ES-I3 (cell line): ENCODE results near the gene RGS7.
"Not testable (repeated sequence)": the region's sequence is repeated elsewhere in the genome, so short reads cannot be mapped to it uniquely, and the experiment has no call there.

Experiments
- H3K36me3 ChIP-seq: 2 replicates; pipeline ENCODE4 v1.6.1; 2013; ENCODE audit warnings: mild to moderate bottlenecking, low read length, control low read depth, moderate library complexity; ENCODE audit not compliant: insufficient read depth
- H3K4me1 ChIP-seq: 2 replicates; pipeline ENCODE4 v1.6.1; 2013; ENCODE audit warnings: mild to moderate bottlenecking, control low read depth, low read length; ENCODE audit not compliant: insufficient read depth
- H3K9ac ChIP-seq: 2 replicates; pipeline ENCODE4 v1.6.1; 2013; ENCODE audit warnings: low read depth, mild to moderate bottlenecking, low read length, moderate library complexity
- H3K9me3 ChIP-seq: 2 replicates; pipeline ENCODE4 v1.6.1; 2013; ENCODE audit warnings: mild to moderate bottlenecking, low read length, moderate library complexity; ENCODE audit not compliant: control insufficient read depth, insufficient read depth

The RGS7 gene

DNA sequence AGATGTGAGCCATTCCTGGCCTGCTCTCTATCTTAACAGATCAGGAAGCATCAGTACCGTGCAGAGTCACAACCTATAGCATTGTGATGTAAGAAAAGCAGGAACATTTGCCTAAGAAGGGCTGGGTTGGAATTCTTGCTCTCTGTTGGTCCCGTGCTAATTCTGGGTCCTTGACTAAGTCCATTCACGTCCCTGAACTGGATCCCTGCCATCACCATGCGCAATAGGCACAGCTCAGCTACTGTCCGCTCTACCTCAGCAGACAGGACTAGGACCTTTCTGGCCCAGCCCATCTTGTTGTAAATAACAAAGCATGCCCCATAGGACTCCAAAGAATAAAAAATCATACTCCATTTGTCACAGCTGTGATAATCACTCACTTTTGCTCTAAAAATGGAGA lies 175.0 kb downstream of the RGS7 start:
- no peak overlapping the region for H3K9ac ChIP-seq
- no peaks in the 10 kb centered on the region for H3K9me3 ChIP-seq
- H3K36me3 ChIP-seq, result no peaks in the 10 kb centered on the region
- no peaks in the 10 kb centered on the region for H3K4me1 ChIP-seq

- no peak overlapping the region for H3K9ac ChIP-seq
- H3K36me3 ChIP-seq, result no peaks in the 10 kb centered on the region
- H3K9me3 ChIP-seq, result no peaks in the 10 kb centered on the region
- H3K4me1 ChIP-seq, result no peaks in the 10 kb centered on the region
Observed at GRCh38 chr1:241181471-241181870, 175.5 kb downstream of the RGS7 start.

GRCh38 chr1:241180569-241180968 lies 176.4 kb downstream of the RGS7 start:
- Histone ChIP-seq H3K9ac (no peak overlapping the region), H3K9me3 (no peaks in the 10 kb centered on the region), H3K36me3 (no peaks in the 10 kb centered on the region), H3K4me1 (no peaks in the 10 kb centered on the region)

GRCh38 chr1:241177660-241178059 lies 179.3 kb downstream of the RGS7 start:
- no peaks in the 10 kb centered on the region for H3K36me3 ChIP-seq
- peaks cover under 1% of the 10 kb centered on the region; the same call in 1 of the 2 replicates for H3K4me1 ChIP-seq
- H3K9ac ChIP-seq, result no peak overlapping the region
- no peaks in the 10 kb centered on the region for H3K9me3 ChIP-seq

GRCh38 chr1:241172486-241172885 lies 184.5 kb downstream of the RGS7 start:
- Histone ChIP-seq H3K9me3 (no peaks in the 10 kb centered on the region), H3K4me1 (peaks cover 9% of the 10 kb centered on the region; the same call in 1 of the 2 replicates), H3K9ac (no peak overlapping the region), H3K36me3 (no peaks in the 10 kb centered on the region)

DNA sequence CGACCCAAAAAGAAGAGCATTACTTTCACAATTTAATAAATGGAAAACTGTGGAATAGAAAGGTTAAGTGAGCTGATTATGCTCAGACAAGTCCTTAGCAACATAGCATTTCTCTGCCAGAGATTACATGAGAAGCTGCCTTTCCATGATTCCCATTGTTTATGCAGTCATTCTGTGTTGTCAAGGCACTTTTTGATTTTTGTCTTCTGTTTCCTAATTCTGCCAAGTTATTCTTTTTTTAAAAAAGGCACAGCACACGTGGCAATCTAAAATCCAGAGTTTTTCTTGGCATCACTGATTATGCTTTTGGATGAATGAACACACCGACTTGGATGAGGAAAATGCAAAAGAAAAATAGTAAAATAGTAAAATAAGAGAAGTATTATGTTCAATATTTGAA lies 185.0 kb downstream of the RGS7 start:
- Histone ChIP-seq H3K36me3 (no peaks in the 10 kb centered on the region), H3K9ac (no peak overlapping the region), H3K4me1 (peaks cover 9% of the 10 kb centered on the region; the same call in 1 of the 2 replicates), H3K9me3 (no peaks in the 10 kb centered on the region)

- H3K36me3 ChIP-seq, result no peaks in the 10 kb centered on the region
- no peaks in the 10 kb centered on the region for H3K9me3 ChIP-seq
- H3K9ac ChIP-seq, result no peak overlapping the region
- H3K4me1 ChIP-seq, result peaks cover 18% of the 10 kb centered on the region
Observed at GRCh38 chr1:241167121-241167630, 189.8 kb downstream of the RGS7 start.

GRCh38 chr1:241166625-241167024 lies 190.4 kb downstream of the RGS7 start:
- Histone ChIP-seq H3K36me3 (no peaks in the 10 kb centered on the region), H3K4me1 (peaks cover 13% of the 10 kb centered on the region), H3K9me3 (no peaks in the 10 kb centered on the region), H3K9ac (no peak overlapping the region)

DNA sequence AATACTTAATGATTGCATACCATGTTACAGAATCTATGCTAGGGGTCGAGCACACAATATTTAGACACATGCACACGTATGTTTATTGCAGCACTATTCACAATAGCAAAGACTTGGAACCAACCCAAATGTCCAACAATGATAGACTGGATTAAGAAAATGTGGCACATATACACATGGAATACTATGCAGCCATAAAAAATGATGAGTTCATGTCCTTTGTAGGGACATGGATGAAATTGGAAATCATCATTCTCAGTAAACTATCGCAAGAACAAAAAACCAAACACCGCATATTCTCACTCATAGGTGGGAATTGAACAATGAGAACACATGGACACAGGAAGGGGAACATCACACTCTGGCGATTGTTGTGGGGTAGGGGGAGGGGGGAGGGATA lies 191.7 kb downstream of the RGS7 start:
- H3K9ac ChIP-seq, H3K9me3 ChIP-seq, H3K36me3 ChIP-seq: not testable (repeated sequence)
- H3K4me1 ChIP-seq, result peaks cover 13% of the 10 kb centered on the region

DNA sequence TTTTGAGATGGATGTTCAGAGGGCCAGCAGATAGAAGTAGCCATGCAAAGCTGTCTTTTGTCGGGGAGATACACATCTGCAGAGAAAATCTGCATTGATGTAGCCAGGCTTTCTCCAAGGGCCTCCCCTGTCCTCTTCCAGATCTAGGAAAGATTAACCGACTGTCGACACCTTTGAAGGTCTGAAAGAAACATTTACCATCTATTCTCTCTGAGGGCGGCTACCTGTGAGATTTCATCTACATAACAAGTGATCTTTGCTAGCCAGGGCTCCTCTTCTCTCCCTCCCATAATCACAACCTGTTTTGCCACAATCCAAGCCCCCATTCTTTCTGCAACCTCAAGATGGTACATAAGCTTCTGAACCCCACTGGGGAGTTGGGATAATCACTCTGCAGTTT lies 193.6 kb downstream of the RGS7 start:
- Histone ChIP-seq H3K9ac (no peak overlapping the region), H3K36me3 (no peaks in the 10 kb centered on the region), H3K4me1 (peaks cover 13% of the 10 kb centered on the region), H3K9me3 (no peaks in the 10 kb centered on the region)

DNA sequence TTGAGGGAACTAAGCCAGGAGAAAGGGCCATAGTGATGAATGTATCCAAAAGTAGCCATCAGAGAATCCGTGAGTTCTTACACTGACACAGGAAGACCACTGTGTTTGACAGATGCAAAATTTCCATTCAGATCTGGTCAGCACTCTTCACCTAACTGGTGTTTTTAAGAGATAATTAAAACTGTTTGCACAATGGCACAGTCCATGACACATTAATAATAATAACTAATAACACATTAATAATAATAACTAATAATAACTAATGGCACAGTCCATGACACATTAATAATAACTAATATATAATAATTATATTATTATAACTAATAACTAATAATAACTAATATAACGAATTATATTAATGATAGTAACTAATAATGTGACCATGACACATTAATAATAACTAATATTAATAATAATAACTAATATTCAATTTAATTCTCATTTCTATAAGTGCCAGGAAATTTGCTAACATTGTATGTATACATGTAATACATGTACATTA lies 195.8 kb downstream of the RGS7 start:
- Histone ChIP-seq H3K9me3 (no peaks in the 10 kb centered on the region), H3K4me1 (peaks cover 13% of the 10 kb centered on the region)

DNA sequence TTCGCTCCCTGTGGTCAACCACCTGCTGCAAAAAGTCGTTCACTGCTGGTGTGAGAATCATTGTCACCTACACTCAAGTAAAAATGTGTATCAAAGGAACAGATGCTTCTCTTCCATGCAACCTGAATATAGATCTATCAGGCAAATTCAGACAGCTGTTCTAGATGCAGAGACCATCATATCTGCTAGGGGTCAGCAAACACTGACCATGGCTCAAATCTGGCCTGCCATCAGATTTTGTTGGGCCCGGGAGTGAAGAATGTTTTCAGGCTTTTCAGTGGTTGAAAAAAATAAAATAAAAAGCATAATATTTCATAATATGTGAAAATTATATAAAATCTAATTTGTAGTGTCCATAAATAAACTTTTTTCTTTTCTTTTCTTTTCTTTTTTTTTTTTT lies 199.6 kb downstream of the RGS7 start:
- Histone ChIP-seq H3K9me3 (no peaks in the 10 kb centered on the region), H3K9ac (no peak overlapping the region), H3K4me1 (no peaks in the 10 kb centered on the region), H3K36me3 (no peaks in the 10 kb centered on the region)

More for the DNA sequence above, 195.8 kb downstream of the RGS7 start:
- no peaks in the 10 kb centered on the region for H3K36me3 ChIP-seq
- no peak overlapping the region for H3K9ac ChIP-seq

- Histone ChIP-seq H3K9ac (no peak overlapping the region), H3K36me3 (no peaks in the 10 kb centered on the region), H3K9me3 (no peaks in the 10 kb centered on the region), H3K4me1 (no peaks in the 10 kb centered on the region)
Observed at GRCh38 chr1:241156231-241156965, 200.6 kb downstream of the RGS7 start.

GRCh38 chr1:241145881-241146280 lies 211.1 kb downstream of the RGS7 start:
- Histone ChIP-seq H3K36me3 (no peaks in the 10 kb centered on the region; the same call in 1 of the 2 replicates), H3K9ac (no peak overlapping the region), H3K4me1 (no peaks in the 10 kb centered on the region), H3K9me3 (peaks cover 13% of the 10 kb centered on the region)

GRCh38 chr1:241143765-241144442 lies 213.1 kb downstream of the RGS7 start:
- no peak overlapping the region for H3K9ac ChIP-seq
- H3K4me1 ChIP-seq, result no peaks in the 10 kb centered on the region
- no peaks in the 10 kb centered on the region; the same call in 1 of the 2 replicates for H3K36me3 ChIP-seq
- peaks cover 13% of the 10 kb centered on the region for H3K9me3 ChIP-seq
